Fibroblast of skin of scalp (primary cell): ENCODE results near the gene CDIP1.
A peak's percentile ranks its signal among the peaks of the same experiment; 100 is the strongest.

ENCODE experiments used
- DNase-seq: peaks from one replicate; pipeline ENCODE4 v3.0.0-alpha.2; 2013

CDIP1 gene

DNA sequence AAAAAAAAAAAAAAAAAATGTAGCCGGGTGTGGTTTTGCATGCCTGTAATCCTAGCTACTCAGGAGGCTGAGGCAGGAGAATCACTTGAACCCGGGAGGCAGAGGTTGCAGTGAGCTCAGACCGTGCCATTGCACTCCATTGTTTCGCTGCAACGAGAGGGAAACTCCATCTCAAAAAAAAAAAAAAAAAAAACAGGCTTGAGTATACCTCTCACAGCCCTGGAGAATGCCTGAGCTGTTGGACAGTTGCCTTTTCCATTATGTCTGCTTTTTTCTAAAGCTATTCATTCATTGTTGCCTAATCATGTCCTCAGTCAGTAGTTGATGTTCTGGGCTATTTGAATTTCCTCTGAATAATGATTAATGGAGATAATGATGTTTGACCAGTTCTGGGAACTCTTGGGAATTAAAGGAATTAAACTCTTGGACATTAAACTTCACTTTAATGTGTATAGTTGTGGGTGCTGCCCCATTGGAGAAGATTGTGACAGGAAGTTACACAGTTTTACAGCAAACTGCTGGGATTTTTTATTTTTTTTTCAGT, 50.5 kb downstream of the CDIP1 start:
- DNase-seq = peak; percentile 47

DNA sequence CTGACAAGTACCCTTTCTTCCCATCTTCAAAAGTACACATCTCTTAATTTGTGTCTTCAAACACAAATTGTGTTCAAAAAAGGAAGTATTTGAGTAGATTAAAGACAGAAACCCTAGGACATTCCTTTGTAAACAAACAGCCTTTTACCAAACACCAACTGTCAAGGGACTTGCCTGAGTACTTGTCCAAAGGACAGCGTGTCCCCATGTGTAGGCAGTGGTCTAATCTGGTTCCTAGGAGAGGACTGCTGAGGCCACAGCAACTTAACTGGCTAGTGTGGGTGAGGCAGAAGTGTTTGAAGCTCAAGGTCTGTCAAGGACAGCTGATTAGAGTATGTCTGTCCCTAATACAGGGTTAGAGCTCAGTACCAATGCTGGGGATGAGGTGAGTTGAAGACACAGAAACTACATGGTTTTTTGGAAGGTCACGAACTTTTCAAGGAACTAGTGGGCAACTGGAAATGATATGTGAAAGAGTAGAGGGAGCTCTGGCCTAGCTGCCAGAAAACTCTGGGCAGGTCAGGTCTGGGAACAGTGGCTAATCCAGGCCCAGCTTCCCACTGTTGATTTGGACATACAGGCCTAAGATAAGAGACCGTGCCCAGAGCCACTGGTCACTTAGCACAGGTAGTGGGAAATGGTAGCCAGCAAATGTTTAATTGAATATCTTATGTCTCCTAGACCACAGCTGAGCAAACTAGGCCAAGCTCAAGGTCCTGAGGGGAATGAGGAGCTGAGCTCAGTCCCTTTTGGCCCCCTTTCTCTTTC, 52.3 kb downstream of the CDIP1 start:
- DNase-seq = no peak

DNA sequence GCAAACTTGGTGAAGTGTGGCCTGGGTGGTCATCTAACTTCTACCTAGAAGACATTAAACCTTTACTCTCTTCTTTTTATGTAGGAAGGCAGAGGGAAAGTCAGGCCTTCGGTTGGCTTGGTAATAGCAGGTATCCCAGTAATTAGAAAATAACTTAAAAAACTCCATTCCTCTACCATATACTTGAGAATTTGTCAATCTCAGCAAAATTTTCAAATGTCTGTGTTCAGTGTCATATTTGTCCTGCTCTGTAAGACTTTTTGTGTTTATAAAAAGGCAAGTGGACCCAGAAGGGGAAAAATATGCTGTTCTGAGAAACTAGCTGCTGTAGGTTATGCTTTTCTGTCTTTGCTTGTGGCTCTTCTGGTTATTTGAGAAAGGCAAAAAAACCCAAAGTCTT, 56.6 kb downstream of the CDIP1 start:
- no peak for DNase-seq

DNA sequence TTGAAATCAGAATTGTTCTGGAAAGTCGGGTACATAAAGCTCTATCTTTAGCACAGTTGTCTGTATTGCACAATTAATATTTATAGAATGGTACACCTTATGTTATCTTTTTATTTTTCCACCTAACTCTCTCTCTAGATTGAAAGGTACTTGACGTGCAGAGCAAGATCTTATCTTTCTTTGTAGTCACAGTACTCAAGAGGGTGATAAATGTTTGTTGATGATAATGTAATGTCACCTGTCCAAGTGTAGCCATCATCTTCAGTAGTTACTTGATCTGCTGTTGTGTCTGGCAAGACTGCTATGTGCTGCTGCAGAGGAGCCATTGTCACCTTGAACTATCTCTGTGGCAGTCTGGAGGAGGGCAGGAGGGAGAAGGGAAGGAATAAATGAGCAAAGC, 57.0 kb downstream of the CDIP1 start:
- DNase-seq = no peak

DNA sequence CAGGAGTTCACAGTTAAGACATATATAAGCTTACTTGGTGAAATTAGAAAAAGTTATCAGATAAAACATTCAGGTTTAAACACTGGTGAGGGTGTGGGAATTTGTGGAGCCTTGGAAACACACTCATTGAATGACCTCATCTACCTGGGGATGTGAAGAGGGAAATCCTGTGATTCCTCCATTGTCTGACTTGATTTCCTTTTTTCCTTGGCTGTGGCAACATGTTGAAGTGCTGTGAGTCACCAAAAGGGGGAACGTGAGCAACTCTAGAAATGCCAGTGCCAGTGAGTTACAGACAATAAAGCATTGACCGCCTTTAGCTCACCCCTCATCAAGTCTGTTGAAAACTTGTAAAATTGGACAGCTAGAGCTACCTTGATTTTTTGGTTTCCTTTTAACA, 60.6 kb downstream of the CDIP1 start:
- DNase-seq = peak; percentile 44

DNA sequence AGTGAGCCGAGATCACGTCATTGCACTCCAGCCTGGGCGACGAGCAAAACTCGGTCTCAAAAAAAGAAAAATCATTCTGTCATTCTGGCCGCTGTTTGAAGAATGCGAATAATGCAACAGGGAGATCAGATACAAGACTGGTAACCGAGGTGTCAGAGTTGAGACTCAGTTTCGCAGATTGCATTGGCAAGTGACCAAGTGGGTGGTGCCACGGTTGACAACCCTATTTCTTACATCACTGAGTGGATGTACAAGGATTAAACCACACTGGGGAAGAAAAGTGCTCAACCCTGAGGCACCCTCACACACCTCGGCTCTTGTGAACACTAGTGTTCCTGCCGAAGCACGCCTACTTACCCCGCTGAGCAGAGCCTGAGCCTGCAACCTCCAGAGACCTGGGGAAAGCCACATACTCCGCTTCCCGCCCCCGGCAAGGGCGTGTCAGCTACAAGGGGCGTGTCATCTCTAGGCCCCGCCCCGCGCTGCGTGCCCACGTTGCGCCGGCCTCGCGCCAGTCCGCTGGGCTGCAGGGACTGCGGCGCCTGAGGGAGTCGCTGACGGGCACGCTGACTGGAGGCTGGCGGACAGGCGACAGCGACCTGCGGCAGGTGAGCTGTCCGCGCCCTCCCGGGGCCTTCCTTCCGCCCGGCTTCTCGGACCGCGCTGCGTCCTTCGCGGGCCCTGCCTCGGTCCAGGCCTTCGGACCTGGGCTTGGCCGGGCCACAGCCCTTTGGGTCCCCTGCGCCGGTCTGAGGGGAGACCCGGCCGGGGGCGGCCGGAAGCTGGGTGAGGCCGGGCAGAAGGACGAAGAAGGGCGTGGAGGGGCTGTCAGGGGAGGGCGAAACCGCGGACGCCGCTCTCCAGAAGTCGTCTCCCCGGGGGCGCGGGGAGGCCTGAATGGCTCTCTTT, 62.4 kb downstream of the CDIP1 start, which contains the start of gene HMOX2:
Gene HMOX2 (plus strand): TSS at position 519 of the 909 bp plus-strand sequence. CDS start 29,127 bp downstream, outside the sequence.
- DNase-seq = peak; percentile 93

DNA sequence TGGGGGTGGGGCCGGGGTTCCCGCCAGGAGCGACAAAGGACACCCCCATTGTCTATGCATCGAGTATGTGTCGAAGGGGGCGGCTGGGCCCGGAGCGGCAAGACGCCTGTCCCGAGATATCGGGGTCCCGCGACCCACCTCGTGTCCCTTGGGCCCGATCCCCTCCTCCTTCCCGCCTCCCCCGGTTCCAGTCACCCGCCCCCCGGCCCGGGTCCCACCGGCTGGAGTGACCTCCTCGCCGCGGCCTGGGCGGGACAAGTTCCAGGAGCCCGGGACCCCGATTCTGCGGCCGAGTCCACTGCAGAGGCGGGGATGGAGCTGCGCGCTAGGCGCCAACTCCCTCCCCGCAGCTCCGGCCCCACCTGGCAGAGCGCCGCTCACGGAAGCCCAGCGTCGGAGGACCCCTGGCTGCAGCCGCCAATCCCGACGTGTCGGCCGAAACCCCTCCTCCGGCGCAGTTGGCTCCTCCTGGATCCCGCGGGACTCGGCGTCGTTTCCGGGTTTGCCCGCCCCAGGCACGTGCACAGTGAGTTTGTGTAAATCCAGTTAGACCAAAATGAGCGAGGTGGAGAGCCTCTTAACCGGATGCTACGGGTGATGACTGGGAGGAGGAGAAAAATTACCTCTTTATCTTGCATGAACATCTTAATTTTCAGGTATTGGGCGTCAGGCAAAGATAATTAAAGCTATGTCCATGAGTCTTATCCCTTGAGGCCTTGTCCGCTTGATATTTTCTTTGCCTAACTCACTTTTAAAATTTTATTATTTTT, 64.2 kb downstream of the CDIP1 start, which contains the start of gene NMRAL1:
Gene NMRAL1 (minus strand): TSS at position 434 of the 770 bp plus-strand sequence. CDS start 493 bp downstream, outside the sequence.
- peak; percentile 91 for DNase-seq

DNA sequence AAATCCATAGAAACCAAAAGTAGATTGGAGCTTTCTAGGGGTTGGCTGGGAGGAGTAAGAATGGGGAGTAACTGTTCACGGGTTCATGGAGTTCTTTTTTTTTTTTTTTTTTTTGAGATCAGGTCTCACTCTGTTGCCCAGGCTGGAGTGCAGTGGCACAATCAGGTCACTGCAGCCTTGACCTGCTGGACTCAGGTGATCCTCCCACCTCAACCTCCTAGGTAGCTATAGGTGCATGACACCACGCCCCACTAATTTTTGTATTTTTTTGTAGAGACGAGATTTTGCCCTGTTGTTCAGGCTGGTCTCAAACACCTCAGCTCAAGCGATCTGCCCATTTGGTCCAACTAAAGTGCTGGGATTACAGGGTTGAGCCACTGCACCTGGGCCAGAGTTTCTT, 65.7 kb downstream of the CDIP1 start:
- DNase-seq = no peak

DNA sequence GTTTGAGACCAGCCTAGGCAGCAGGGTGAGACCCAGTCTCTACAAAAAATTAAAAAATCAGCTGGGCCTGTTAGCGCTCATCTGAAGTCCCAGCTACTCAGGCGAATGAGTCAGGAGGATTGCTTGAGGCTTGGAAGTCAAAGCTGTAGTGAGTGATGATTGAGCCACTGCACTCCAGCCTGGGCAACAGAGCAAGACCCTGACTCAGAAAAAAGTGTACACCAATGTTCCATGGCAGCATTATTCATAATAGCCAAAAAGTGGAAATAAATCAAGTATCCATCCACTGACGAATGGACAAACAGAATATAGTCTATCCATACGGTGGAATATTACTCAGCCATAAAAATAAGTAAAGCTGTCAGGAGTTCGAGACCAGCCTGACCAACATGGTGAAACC, 66.7 kb downstream of the CDIP1 start:
- no peak for DNase-seq

DNA sequence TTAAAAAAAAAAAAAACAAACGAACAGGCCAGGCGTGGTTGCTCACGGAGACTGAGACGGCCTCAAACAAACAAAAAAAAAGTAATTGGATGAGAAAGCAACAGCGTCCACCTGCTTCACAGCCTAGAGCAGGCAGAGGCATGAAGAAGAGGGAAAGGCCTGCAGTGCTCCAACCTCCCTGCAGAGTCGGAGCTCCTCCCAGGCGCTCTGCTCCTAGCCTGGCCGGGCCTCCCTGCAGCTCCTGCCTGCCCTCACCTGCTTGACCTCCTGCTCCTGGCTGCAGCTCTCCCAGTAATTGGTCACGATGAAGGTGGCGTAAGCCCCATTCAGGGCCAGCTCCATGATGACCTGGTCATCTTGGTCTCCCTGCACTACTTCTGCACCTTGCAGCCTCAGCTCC, 69.6 kb downstream of the CDIP1 start:
- DNase-seq = no peak

DNA sequence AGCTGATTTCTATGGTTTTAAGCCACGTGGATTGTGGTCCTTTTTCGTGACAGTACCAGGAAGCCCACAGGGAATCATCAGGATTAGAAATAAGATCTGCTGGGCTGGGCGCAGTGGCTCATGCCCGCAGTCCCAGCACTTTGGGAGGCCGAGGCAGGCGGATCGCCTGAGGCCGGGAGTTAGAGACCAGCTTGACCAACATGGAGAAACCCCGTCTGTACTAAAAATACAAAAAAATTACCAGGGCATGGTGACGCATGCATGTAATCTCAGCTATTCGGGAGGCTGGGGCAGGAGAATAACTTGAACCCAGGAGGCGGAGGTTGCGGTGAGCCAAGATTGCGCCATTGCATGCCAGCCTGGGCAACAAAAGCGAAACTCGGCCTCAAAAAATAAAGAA, 70.7 kb downstream of the CDIP1 start:
- no peak for DNase-seq

DNA sequence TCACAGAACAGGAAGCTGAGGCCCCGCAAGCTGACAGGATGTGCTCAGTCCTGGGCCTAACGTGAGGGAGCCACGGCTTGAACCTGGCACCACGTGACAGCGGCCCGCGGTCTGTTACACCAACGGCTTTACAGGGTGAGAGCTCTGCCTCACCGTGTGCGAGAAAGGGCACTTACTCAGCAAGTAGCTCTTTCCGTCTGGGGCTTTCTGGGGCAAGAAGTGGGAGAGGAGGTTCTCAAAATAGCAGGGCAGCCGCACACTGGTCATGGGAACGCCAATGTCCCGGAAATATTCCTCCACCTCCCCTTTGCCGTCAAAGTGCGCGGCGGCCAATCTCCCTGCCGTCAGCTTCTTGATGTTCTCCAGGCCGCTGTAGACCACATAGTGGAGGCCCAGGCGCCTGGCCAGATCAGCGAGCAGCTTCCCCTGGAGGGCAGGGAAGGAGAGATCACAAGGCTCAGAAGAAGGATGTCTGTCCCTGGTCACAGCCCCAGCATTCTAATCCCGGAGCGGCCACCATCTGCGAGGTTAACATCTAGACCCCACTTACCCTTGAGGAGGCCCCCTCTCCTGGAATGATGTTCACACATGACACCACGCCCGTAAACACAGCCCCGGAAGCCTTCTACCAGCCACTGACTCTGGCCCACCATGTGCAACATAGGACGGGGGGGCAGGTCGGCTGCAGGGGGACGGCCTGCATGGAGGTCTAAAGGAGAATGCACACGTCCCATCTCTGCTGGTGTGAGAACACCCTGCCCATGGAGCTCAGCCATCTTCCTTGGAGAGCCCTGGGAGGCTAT, 72.4 kb downstream of the CDIP1 start:
- DNase-seq = no peak

DNA sequence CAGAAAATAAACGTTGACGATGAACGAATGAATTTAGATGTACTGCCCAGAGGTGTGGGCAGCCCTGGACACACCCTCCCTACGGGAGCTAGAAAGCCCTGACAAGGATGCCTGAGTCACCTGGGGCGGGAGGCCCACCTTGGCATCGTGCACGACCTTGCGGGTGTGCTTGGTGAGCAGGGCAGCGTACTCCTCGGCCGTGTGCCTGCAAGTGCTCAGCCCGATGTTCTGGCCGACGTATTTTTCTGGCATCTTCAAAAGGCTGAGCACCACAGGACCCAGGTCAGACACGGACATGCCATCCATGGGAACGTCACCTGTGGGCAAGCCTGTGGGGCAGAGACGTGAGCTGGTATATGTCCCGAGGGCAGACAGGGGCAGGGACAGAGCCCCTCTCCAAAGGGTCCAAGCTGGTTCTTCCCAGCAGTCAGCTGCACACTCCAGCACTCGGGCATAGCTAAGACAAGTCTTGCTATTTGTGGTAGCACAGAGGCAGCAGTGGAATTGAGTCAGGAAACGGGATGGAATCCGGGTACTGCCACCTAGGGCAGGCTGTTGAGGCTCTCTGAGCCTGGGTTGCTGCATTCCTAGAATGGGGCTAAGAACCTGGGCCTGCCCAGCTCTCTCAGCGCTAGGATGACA, 74.9 kb downstream of the CDIP1 start:
- no peak for DNase-seq

DNA sequence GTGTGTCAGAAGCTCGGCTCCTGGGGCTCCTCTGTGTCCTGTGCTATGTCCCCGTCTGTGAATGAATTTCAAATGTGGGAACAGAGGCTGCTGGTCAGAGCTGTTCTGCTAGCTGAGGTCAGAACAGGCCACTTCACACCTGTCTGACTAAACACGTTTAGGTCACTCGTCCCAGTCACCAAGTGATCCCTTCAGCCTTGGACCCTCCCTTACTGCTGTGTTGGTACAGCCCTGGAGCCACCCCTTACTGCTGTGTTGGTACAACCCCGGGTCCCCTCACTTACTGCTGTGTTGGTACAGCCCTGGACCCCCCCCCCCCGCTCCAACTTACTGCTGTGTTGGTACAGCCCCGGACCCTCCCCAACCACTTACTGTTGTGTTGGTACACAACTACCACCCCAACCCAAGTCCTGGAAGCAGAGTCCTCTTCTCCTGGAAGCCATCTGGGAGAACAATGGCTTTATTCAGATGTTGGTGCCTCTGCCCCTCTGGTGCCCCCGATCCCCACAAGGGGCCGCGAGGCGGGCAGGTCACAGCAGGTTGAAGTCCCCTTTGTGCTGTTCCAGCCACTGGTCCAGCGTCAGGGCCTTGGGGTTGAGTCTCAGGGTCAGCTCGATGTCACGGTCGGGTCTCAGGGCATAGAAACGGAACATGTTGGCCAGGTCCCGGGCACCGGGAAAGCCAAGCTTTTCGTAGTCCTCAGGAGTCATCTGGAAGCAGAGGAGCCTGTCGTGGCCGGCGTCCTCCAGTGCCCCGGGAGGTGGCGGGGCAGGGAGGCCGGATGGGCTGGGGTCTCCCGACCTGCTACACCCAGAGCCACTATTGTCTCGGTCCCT, 77.1 kb downstream of the CDIP1 start:
- DNase-seq = no peak

DNA sequence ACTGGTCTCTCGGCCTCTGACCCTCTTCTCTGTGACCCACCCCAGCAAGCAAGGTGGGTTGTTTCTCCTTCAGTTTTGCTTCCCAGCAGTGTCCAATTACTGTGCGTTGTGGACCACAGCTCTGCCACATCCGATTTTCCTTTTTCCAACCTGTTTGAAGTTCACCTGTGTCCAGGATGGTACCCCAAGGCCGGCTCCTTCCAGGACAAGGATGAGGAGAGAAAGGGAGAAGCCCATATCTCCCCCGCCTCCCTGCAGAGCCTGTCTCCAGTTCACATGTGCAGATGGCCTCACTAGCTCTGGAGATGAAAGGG, 77.7 kb downstream of the CDIP1 start:
- no peak for DNase-seq
